Activated T-cell treated with anti-CD3 and anti-CD28 coated beads, Interleukin-2, amount 50 U/mL, for 72 hours (primary cell): Measurements from ENCODE around the gene SFXN4. TPM values are rescaled to one million over a fixed set of nuclear protein-coding genes. Genes with fewer than 3 reads are reported as not detected.
A peak's percentile ranks its signal among the peaks of the same experiment; 100 is the strongest.

Source experiments
- ATAC-seq, 2 donors: fragments of 150-1000 bp; cut with Tn5 transposase; replicated peaks in 1 of 2; 2 replicates each; pipeline ENCODE4 v1.10.0; 2021; ENCODE audit warnings: moderate library complexity in 2 of 2, mild to moderate bottlenecking in 1 of 2
- DNase-seq, 2 donors: peaks; one replicate each; pipeline ENCODE4 v3.0.0; 2021 to 2022; ENCODE audit warnings: mixed read lengths in 1 of 2
- H3K27ac Mint-ChIP-seq: one replicate; pipeline ENCODE4 v1.8.0; 2022; ENCODE audit warnings: mild to moderate bottlenecking, moderate library complexity, mixed read lengths
- H3K27me3 Mint-ChIP-seq: one replicate; pipeline ENCODE4 v1.8.0; 2022; ENCODE audit warnings: low read depth, mixed read lengths
- H3K36me3 Mint-ChIP-seq, 2 donors: one replicate each; pipeline ENCODE4 v1.8.0; 2022; ENCODE audit warnings: mixed read lengths in 2 of 2, mild to moderate bottlenecking in 1 of 2; ENCODE audit not compliant: insufficient read depth in 2 of 2
- H3K4me1 Mint-ChIP-seq: one replicate; pipeline ENCODE4 v1.8.0; 2022; ENCODE audit warnings: low read depth, mixed read lengths
- H3K4me3 Mint-ChIP-seq, 2 donors: one replicate each; pipeline ENCODE4 v1.8.0; 2022; ENCODE audit warnings: mild to moderate bottlenecking in 2 of 2, mixed read lengths in 2 of 2, moderate library complexity in 2 of 2
- H3K9me3 Mint-ChIP-seq, 2 donors: one replicate each; pipeline ENCODE4 v1.8.0; 2022; ENCODE audit warnings: mixed read lengths in 2 of 2
- total RNA-seq, 2 donors: library from RNA; stranded (reverse); gene quantifications; one replicate each; pipeline ENCODE4 v1.2.3, GENCODE V29; 2022

The SFXN4 gene, protein sequence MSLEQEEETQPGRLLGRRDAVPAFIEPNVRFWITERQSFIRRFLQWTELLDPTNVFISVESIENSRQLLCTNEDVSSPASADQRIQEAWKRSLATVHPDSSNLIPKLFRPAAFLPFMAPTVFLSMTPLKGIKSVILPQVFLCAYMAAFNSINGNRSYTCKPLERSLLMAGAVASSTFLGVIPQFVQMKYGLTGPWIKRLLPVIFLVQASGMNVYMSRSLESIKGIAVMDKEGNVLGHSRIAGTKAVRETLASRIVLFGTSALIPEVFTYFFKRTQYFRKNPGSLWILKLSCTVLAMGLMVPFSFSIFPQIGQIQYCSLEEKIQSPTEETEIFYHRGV
- total RNA-seq: 10 to 100 TPM; 31.0 to 35.1 TPM

DNA sequence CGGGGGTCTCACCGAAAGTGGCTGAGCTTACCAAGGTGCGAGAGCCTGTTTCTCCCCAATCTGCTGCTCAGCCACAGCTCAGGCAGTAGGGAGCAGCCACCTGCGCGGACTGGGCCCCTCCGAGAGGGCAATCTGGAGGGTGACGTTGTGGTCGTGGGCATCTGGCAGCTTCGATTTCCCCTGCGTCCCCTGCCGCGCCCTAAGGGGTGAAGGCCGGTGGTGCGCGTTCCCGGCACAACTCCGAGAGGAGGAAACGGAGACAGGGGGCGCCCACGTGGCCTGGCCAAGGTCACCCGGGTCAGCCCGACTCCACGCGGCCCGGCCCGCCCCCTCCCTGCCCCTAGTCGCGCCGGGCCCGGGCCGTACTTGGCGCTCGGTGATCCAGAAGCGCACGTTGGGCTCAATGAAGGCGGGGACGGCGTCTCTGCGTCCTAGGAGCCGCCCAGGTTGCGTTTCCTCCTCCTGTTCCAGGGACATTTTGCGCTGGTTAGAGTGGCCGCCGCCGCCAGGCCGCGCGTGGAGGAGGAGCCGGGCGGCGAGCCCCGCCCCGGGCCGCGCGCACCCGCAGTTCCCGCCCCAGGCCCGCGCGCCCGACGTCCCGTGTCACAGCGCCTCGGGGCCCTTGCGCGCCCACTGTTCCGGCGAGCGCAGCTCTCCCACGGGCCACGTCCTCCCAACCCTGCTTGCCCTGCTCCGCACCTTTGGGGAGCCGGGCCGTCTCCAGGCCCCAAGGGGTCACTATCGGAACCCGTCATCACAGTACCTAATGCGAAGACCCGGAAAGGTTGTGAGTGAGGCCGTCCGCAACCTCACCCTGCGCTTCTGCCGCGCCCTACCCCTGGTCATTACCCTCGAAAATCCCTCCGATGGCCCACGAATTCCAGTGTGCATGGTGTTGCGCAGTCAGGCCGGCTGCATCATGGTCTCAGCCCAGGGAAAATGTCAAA, at the start of gene SFXN4:
SFXN4 (minus strand) TSS at position 544 of the 947 bp plus-strand sequence; CDS start at position 477, 67 bp downstream.
- Mint-ChIP-seq H3K27ac (peak within 1 kb of the TSS; percentile 68), H3K36me3 (peaks cover 11 to 22% of the 10 kb centered on the region in 2 donors), H3K4me1 (peaks cover 52% of the 10 kb centered on the region), H3K9me3 (no peaks in the 10 kb centered on the region), H3K27me3 (no peaks in the 10 kb centered on the region), H3K4me3 (peak within 1 kb of the TSS; percentile 90 to 92)
- DNase-seq: peak; percentile 83 to 88
- peak; percentile 94 for ATAC-seq

DNA sequence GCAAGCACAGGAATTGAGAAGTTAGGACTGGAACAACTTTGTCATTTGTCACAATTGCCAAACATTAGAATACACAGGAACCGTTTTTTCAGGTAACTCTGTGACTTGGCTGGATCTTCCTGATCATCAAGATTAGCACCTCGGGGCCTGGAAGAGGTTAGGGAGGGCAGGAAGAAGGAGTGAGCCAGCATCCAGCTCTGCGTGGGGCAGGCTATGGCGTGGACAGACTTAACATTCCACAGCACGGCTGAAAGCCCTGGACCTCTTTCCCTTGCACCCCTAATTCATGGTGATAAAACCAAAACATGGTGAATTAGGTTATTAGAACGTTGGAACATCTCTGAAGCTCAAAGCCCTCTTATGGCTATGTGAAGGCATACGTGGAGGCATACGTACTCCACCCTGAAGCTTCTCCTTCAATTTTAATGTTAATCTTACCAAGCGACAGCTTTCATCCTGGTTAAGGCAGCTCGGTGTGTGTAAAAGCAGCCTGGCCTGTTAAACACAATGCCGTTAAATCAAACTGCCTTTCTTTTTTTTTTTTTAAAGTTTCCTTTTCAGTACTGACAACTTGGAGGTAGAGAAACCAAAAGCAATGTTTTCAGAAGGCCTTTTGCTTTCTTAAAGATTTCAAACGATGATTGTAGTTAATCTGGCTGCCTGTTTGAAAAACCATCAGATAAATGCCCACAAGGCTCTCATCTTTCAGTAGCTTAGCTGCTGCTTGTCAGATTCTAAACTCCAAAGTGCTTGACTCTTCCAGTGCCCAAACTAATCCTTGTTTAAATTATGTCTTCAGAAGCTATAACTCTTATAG, 46.3 kb upstream of the SFXN4 start:
- Mint-ChIP-seq H3K4me1 (peaks cover 62% of the 10 kb centered on the region), H3K27me3 (no peaks in the 10 kb centered on the region), H3K36me3 (peaks cover 4 to 5% of the 10 kb centered on the region in 2 donors), H3K9me3 (no peaks in the 10 kb centered on the region), H3K27ac (peak overlapping the region; percentile 98), H3K4me3 (peak overlapping the region; percentile 86 to 94)
- ATAC-seq (no peak), DNase-seq (no peak)

DNA sequence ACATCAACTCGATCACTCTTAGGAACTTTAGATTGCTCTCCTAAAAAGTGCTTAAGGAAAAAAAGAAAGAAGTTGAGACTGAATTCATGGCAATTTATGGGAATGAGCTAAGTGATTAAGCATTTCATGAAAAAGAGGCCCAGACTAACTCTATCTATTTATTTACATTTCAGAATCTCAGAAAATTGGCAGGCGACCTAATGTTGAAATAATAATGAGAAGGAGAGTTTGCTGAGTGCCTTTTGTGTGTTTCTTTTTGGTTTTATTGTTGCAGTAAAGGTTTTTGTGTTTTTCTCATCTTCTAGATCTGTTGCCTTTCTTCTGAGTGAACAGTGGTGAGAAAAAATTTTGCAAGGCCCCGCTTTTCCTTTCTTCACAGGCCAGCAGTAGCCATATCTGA, 45.7 kb upstream of the SFXN4 start:
- H3K27me3 Mint-ChIP-seq: no peaks in the 10 kb centered on the region
- H3K9me3 Mint-ChIP-seq: no peaks in the 10 kb centered on the region
- H3K4me1 Mint-ChIP-seq: peaks cover 66% of the 10 kb centered on the region
- H3K4me3 Mint-ChIP-seq: peak overlapping the region; percentile 86 to 94
- H3K36me3 Mint-ChIP-seq: peaks cover 4 to 5% of the 10 kb centered on the region in 2 donors
- no peak for ATAC-seq
- DNase-seq: no peak
- peak overlapping the region; percentile 98 for H3K27ac Mint-ChIP-seq

DNA sequence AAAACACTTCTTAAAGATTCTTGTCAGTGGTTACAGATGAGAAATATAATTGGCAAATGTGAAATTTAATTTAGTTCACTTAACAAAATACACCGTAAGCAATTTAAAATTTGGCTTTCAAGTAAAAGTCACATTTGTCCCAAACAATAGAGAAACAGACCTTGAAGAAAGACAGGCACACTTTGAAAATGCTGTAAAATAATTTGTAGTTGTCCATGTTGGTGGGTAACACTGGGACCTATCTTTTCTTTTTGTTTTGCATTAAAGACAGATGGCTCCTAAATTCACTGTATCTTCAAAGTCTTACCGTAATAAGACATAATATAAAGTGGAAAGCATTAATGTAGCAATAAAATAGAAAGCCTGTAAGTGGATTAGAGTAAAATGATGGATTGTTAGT, 45.1 kb upstream of the SFXN4 start:
- Mint-ChIP-seq H3K27ac (peak overlapping the region; percentile 98), H3K9me3 (no peaks in the 10 kb centered on the region), H3K4me1 (peaks cover 70% of the 10 kb centered on the region), H3K36me3 (peaks cover 4 to 5% of the 10 kb centered on the region in 2 donors), H3K4me3 (peak overlapping the region; percentile 86 to 94), H3K27me3 (no peaks in the 10 kb centered on the region)
- DNase-seq (no peak), ATAC-seq (no peak)

DNA sequence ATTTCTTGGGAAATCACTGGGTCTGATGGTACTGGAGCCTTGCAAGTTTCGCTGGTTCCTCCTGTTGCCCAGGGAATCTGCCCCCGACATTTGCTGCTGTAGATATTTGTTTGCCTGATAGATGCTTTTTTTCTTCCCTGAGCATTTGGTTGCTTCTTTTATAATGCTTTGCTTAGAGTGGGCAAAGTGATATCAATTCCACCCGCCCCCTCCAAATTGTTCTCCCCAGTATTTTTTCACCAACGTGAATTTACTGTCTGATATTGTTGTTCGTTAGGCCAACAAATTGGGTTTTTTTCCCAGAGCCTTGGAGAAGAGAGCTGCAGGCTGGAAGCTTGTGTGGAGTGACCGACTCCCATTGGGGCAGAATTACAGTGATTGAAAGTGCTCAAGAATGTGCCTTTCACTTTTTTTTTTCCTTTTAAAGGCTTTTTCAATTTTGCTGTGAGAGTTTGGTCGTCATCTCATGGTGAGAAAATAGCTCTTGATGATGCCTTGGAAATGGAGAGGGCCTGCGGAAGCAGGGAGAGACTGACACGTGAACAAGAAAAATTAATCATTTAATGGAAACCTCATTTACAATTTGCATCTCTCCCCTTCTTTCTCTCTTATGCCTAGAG, 44.3 kb upstream of the SFXN4 start:
- no peaks in the 10 kb centered on the region for H3K27me3 Mint-ChIP-seq
- peak overlapping the region; percentile 98 for H3K4me3 Mint-ChIP-seq
- DNase-seq: no peak
- no peak for ATAC-seq
- peaks cover 70% of the 10 kb centered on the region for H3K4me1 Mint-ChIP-seq
- H3K36me3 Mint-ChIP-seq: peaks cover 4 to 5% of the 10 kb centered on the region in 2 donors
- no peak overlapping the region for H3K27ac Mint-ChIP-seq
- H3K9me3 Mint-ChIP-seq: no peaks in the 10 kb centered on the region

DNA sequence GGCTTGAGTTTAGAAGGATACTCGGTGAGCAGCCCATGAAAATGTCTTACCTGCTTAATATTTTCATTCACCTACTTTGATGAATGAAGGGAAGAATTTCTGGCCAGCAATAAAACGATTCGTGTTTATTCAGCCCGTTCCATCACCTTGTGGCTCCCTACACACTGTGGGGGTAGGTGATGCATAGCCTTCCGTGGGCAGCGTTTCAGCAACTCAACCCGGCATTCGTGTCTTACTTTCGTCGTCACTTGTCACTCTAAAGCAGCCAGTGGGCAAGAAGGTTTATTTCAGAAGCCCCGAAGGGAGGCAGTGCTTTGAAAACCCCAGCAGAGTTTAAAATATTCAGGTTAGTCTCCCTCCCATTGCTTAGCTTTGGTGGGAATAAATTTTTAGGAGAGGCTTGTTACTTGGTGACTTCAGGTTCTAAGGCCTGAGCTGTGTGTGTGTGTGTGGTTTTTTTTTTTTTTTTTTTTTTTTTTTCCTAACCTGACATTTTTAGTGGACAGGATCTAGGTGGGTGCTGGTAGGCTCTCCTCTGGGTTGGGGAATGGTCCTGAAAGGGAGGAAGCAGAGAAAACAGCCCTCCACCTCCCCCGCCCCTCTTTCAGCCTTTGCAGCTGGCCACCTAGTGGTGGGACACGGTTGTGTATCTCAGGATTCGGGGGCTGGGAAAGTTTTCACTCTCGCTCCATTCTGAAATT, 43.7 kb upstream of the SFXN4 start:
- DNase-seq (peak; percentile 67 to 79), ATAC-seq (peak; percentile 33 to 42)
- peak overlapping the region; percentile 98 for H3K4me3 Mint-ChIP-seq
- peak overlapping the region; percentile 88 for H3K27ac Mint-ChIP-seq
- no peaks in the 10 kb centered on the region for H3K27me3 Mint-ChIP-seq
- H3K4me1 Mint-ChIP-seq: peaks cover 66% of the 10 kb centered on the region
- peaks cover 4 to 5% of the 10 kb centered on the region in 2 donors for H3K36me3 Mint-ChIP-seq
- no peaks in the 10 kb centered on the region for H3K9me3 Mint-ChIP-seq

DNA sequence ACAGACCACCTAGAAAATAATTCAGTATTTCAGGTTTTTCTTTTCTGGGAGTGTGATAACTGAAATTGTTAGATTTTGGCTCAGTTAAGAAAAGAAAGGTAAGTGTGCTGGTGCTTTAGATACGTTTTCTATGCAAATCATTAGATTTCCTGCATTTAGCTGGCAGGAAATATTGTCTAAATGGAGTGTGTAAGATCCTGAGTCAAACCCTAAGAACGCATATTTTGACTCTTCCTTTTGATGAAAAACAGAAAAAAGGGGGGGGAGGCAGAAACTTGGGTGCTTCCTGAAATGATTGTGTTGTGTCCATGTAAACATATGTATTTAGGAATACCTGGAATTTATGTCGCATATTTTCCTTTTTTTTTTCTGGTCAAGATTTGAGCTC, 43.0 kb upstream of the SFXN4 start:
- peak in 1 of 2 donors; percentile 2 for ATAC-seq

DNA sequence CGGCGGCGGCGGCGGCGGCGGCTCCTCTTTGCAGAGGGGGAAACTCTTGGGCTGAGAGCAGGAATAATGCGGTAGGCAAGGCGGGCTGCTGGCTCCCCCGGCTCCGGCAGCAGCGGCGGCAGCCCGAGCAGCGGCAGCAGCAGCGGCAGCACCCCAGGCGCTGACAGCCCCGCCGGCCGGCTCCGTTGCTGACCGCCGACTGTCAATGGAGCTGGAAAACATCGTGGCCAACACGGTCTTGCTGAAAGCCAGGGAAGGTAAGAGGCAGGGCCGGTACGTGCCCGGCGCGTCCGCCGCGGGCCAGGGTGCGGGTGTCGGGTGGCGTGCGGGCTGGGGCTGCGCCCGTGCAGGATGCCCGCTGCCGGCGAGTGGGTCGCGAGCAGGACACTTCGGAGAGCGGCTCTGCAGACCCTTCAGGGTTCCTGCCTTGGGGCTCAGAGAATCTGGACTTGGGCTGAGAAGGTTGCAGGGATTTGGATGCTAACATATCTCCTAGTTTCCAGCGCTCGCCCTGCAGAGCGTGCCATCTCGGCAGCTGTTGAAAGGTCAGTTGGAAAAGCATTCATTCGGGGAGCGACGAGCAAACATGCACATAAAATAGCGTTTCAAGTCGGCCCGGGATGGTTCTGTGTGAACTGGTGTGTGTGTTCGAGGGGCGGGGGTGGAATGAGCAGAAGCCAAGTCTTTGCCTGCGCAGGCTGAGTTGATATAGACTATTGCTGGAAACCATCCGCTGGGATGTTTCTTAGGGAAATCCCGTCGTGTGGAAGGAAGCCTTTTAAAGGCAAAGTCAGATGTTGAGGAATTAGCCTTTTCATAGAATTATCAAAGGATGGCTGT, 42.4 kb upstream of the SFXN4 start:
- DNase-seq (peak; percentile 56 to 62), ATAC-seq (peak; percentile 16 to 25)
- H3K4me3 Mint-ChIP-seq: peak overlapping the region; percentile 98
- H3K4me1 Mint-ChIP-seq: peaks cover 56% of the 10 kb centered on the region
- no peaks in the 10 kb centered on the region for H3K9me3 Mint-ChIP-seq
- H3K27ac Mint-ChIP-seq: peak overlapping the region; percentile 88
- no peaks in the 10 kb centered on the region for H3K27me3 Mint-ChIP-seq
- H3K36me3 Mint-ChIP-seq: peaks cover 2 to 5% of the 10 kb centered on the region in 2 donors

More for the DNA sequence above, 43.0 kb upstream of the SFXN4 start:
- Mint-ChIP-seq H3K4me3 (peak overlapping the region; percentile 98), H3K36me3 (peaks cover 4 to 5% of the 10 kb centered on the region in 2 donors), H3K27me3 (no peaks in the 10 kb centered on the region), H3K9me3 (no peaks in the 10 kb centered on the region), H3K4me1 (peaks cover 60% of the 10 kb centered on the region), H3K27ac (peak overlapping the region; percentile 88)
- DNase-seq: no peak

DNA sequence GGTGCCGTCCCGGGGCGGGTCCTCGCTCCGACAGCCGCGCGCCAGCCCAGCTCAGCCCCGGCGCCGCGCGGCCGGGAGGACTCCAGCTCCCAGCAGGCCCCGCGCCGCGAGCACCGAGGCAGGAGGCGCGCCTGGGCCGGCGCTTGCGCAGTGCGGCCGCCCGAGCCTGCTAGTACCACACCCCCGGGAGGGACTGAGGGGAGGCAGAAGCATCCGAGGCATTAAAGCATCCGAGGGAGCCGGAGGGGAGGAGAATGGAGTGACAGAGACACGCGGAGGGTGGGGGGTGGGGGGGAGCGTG, 41.8 kb upstream of the SFXN4 start, which contains the start of gene GRK5:
GRK5 (plus strand) TSS at position 206 of the 301 bp plus-strand sequence. CDS start 347 bp downstream, outside the sequence.
- Mint-ChIP-seq H3K27me3 (no peaks in the 10 kb centered on the region), H3K9me3 (no peaks in the 10 kb centered on the region), H3K4me3 (peak within 1 kb of the TSS; percentile 98), H3K27ac (peak within 1 kb of the TSS; percentile 95), H3K36me3 (peaks cover 0 to 3% of the 10 kb centered on the region in 2 donors), H3K4me1 (peaks cover 50% of the 10 kb centered on the region)
- DNase-seq (peak; percentile 96 to 97), ATAC-seq (peak; percentile 83 to 84)

DNA sequence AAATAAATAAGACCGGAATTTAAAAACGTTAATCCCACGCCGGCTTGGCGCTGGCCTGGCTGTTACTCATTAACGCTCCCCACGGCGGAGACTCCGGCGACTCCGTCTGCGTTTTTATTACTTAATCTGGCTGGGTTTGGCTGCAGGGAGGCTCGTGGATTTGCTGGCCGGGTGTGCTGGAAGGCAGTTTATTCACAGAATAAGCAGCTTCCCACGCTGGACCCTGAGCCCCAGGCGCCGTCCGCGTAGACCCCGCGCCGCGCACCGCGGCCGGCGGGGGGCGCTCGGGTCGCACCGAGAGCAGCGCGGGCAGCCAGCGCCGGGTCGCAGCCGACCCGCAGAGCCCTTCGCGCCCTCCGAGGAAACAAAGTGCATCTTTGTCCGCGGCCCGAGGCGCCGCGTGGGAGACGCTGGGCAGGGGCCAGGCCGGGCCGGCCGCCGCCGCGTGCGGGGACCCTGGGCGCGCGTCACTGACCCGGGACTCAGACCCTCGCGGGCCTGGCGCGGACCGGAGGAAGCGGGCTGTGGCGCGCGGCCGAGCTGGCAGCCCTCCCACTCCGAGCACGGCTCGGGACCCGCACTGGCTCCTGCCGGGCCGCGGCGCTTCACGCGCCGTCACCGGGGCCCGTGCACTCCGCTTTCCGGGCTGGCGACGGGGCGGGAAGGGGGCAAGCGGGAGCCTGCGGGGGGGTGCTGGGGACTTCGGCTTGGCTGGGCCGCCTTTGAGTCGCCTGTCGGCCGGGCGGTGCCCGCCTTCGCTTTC, 41.3 kb upstream of the SFXN4 start:
- DNase-seq: peak; percentile 77 to 87
- Mint-ChIP-seq H3K4me1 (peaks cover 44% of the 10 kb centered on the region), H3K27me3 (no peaks in the 10 kb centered on the region), H3K4me3 (peak overlapping the region; percentile 89 to 98), H3K36me3 (peaks cover 0 to 3% of the 10 kb centered on the region in 2 donors), H3K27ac (peak overlapping the region; percentile 95), H3K9me3 (no peaks in the 10 kb centered on the region)
- peak; percentile 58 to 61 for ATAC-seq
